OCI-LY1 (cell line): ENCODE data around the gene CRMP1.

ENCODE experiments used
- H2AFZ ChIP-seq: fragments of 200-600 bp; sonication (generic), shearing (Covaris generic); 2 replicates; pipeline ENCODE4 v1.6.0; 2014; ENCODE audit warnings: antibody characterized with exemption, mild to moderate bottlenecking, low read length
- H3F3A ChIP-seq: fragments of 200-600 bp; sonication (generic), shearing (Covaris generic); 2 replicates; pipeline ENCODE4 v1.6.0; 2014; ENCODE audit warnings: mild to moderate bottlenecking, antibody characterized with exemption, low read length, moderate library complexity; ENCODE audit not compliant: insufficient read depth
- H3K27ac ChIP-seq: fragments of 200-600 bp; sonication (generic); 2 replicates; pipeline ENCODE4 v1.5.1; 2014; ENCODE audit warnings: low read length, mixed run types, mild to moderate bottlenecking, low read depth; ENCODE audit not compliant: poor library complexity, severe bottlenecking
- H3K27me3 ChIP-seq: fragments of 200-600 bp; sonication (generic); 2 replicates; pipeline ENCODE4 v1.6.0; 2014; ENCODE audit warnings: antibody characterized with exemption, mild to moderate bottlenecking, low read length, moderate library complexity; ENCODE audit not compliant: insufficient read depth
- H3K36me3 ChIP-seq: fragments of 200-600 bp; sonication (generic); 2 replicates; pipeline ENCODE4 v1.6.1; 2014; ENCODE audit warnings: mild to moderate bottlenecking, antibody characterized with exemption, low read length, moderate library complexity, mixed read lengths; ENCODE audit not compliant: insufficient read depth
- H3K4me1 ChIP-seq: fragments of 200-600 bp; sonication (generic); 2 replicates; pipeline ENCODE4 v1.5.1; 2014; ENCODE audit warnings: mild to moderate bottlenecking, low read length, moderate library complexity; ENCODE audit not compliant: insufficient read depth, severe bottlenecking
- H3K4me2 ChIP-seq: fragments of 200-600 bp; sonication (generic), shearing (Covaris generic); 2 replicates; pipeline ENCODE4 v1.6.1; 2014; ENCODE audit warnings: low read length
- H3K4me3 ChIP-seq: fragments of 200-600 bp; sonication (generic); 2 replicates; pipeline ENCODE4 v1.5.1; 2014; ENCODE audit warnings: low read length, low read depth, mild to moderate bottlenecking, mixed read lengths; ENCODE audit not compliant: poor library complexity, severe bottlenecking
- H3K79me2 ChIP-seq: fragments of 200-600 bp; shearing (Covaris generic); 2 replicates; pipeline ENCODE4 v1.6.1; 2016; ENCODE audit warnings: mixed run types, low read length, mixed read lengths; ENCODE audit not compliant: insufficient read depth
- H3K9ac ChIP-seq: fragments of 200-600 bp; sonication (generic), shearing (Covaris generic); 2 replicates; pipeline ENCODE4 v1.6.1; 2014; ENCODE audit warnings: mild to moderate bottlenecking, low read length, mixed read lengths
- H3K9me2 ChIP-seq: fragments of 200-600 bp; sonication (generic), shearing (Covaris generic); 2 replicates; pipeline ENCODE4 v1.6.1; 2014; ENCODE audit warnings: low read depth, mild to moderate bottlenecking, low read length, mixed read lengths
- H3K9me3 ChIP-seq: fragments of 200-600 bp; shearing (Covaris generic); 2 replicates; pipeline ENCODE4 v1.6.1; 2014; ENCODE audit warnings: low read length, mixed read lengths
- H4K20me1 ChIP-seq: fragments of 200-600 bp; sonication (generic), shearing (Covaris generic); 2 replicates; pipeline ENCODE4 v1.6.0; 2016; ENCODE audit warnings: mild to moderate bottlenecking, low read length; ENCODE audit not compliant: insufficient read depth
- CTCF ChIP-seq: fragments of 200-600 bp; sonication (generic), shearing (Covaris generic); IDR thresholded peaks from 2 replicates; pipeline ENCODE4 v1.5.1; 2017; ENCODE audit warnings: mild to moderate bottlenecking, antibody characterized with exemption, low read length, moderate library complexity, mixed read lengths
- EZH2 ChIP-seq: fragments of 200-600 bp; sonication (generic), shearing (Covaris generic); IDR thresholded peaks from 2 replicates; pipeline ENCODE4 v1.8.0; 2017; ENCODE audit warnings: borderline replicate concordance, mixed run types, mild to moderate bottlenecking, antibody characterized with exemption, low read length, moderate library complexity, mixed read lengths

The CRMP1 gene

GRCh38 chr4:5870701-5871100 is 22.2 kb downstream of the CRMP1 start:
- Histone ChIP-seq H3K27me3 (no peaks in the 10 kb centered on the region), H3K27ac (no peak overlapping the region), H3K9ac (no peak overlapping the region), H3K4me3 (no peak overlapping the region), H3K4me2 (no peak overlapping the region), H2AFZ (no peak overlapping the region), H3K4me1 (no peaks in the 10 kb centered on the region), H4K20me1 (no peaks in the 10 kb centered on the region), H3K9me3 (no peaks in the 10 kb centered on the region), H3K79me2 (no peaks in the 10 kb centered on the region), H3K9me2 (no peaks in the 10 kb centered on the region), H3K36me3 (no peaks in the 10 kb centered on the region), H3F3A (no peaks in the 10 kb centered on the region)
- TF ChIP-seq CTCF = no peak
- no peak for TF ChIP-seq EZH2

- no peak overlapping the region for H3K9ac ChIP-seq
- H3K9me3 ChIP-seq = no peaks in the 10 kb centered on the region
- no peaks in the 10 kb centered on the region for H3K36me3 ChIP-seq
- no peaks in the 10 kb centered on the region for H3K27me3 ChIP-seq
- TF ChIP-seq EZH2 (no peak), CTCF (no peak)
- H3K27ac ChIP-seq = no peak overlapping the region
- H3F3A ChIP-seq = no peaks in the 10 kb centered on the region
- no peaks in the 10 kb centered on the region for H3K79me2 ChIP-seq
- H2AFZ ChIP-seq = no peak overlapping the region
- no peaks in the 10 kb centered on the region for H3K9me2 ChIP-seq
- no peaks in the 10 kb centered on the region for H4K20me1 ChIP-seq
- H3K4me3 ChIP-seq = no peak overlapping the region
- no peaks in the 10 kb centered on the region for H3K4me1 ChIP-seq
- no peak overlapping the region for H3K4me2 ChIP-seq
Measured at GRCh38 chr4:5869966-5870619, 22.8 kb downstream of the CRMP1 start.

- no peaks in the 10 kb centered on the region for H3K9me2 ChIP-seq
- no peaks in the 10 kb centered on the region for H3K36me3 ChIP-seq
- H3K4me3 ChIP-seq = no peak overlapping the region
- H4K20me1 ChIP-seq = no peaks in the 10 kb centered on the region
- no peaks in the 10 kb centered on the region for H3F3A ChIP-seq
- H3K9me3 ChIP-seq = no peaks in the 10 kb centered on the region
- TF ChIP-seq EZH2 = no peak
- TF ChIP-seq CTCF = no peak
- no peak overlapping the region for H2AFZ ChIP-seq
- H3K4me1 ChIP-seq = no peaks in the 10 kb centered on the region
- H3K27me3 ChIP-seq = no peaks in the 10 kb centered on the region
- no peak overlapping the region for H3K9ac ChIP-seq
- no peaks in the 10 kb centered on the region for H3K79me2 ChIP-seq
- H3K27ac ChIP-seq = no peak overlapping the region
- no peak overlapping the region for H3K4me2 ChIP-seq
Measured at GRCh38 chr4:5867866-5868265, 25.0 kb downstream of the CRMP1 start.
